Stomach smooth muscle (tissue), 2 donors: ENCODE data around the gene GNL2.
A peak's percentile ranks its signal among the peaks of the same experiment; 100 is the strongest.
"Not testable (repeated sequence)": the region's sequence is repeated elsewhere in the genome, so short reads cannot be mapped to it uniquely, and the experiment has no call there.

Experiments used
- H3K27ac ChIP-seq: one replicate; pipeline ENCODE4 v1.7.0; 2013; ENCODE audit warnings: mild to moderate bottlenecking, low read length, inconsistent platforms
- H3K27me3 ChIP-seq, 2 donors: one replicate each; pipeline ENCODE4 v1.7.0; 2013; ENCODE audit warnings: low read length in 2 of 2; ENCODE audit not compliant: insufficient read depth in 2 of 2, control insufficient read depth in 1 of 2
- H3K36me3 ChIP-seq, 2 donors: one replicate each; pipeline ENCODE4 v1.7.0; 2013; ENCODE audit warnings: low read length in 2 of 2; ENCODE audit not compliant: control insufficient read depth in 2 of 2, insufficient read depth in 2 of 2
- H3K4me1 ChIP-seq: one replicate; pipeline ENCODE4 v1.7.0; 2013; ENCODE audit warnings: low read length; ENCODE audit not compliant: control insufficient read depth, insufficient read depth
- H3K4me3 ChIP-seq, 2 donors: one replicate each; pipeline ENCODE4 v1.7.0; 2013; ENCODE audit warnings: low read length in 2 of 2
- H3K9ac ChIP-seq, 2 donors: one replicate each; pipeline ENCODE4 v1.7.0; 2013; ENCODE audit warnings: low read length in 2 of 2, mild to moderate bottlenecking in 1 of 2
- H3K9me3 ChIP-seq, 2 donors: one replicate each; pipeline ENCODE4 v1.7.0; 2013; ENCODE audit warnings: low read length in 2 of 2; ENCODE audit not compliant: control insufficient read depth in 2 of 2
- donor health status: healthy.
- donor health status: Pancreatic carcinoma.

GNL2 gene

DNA sequence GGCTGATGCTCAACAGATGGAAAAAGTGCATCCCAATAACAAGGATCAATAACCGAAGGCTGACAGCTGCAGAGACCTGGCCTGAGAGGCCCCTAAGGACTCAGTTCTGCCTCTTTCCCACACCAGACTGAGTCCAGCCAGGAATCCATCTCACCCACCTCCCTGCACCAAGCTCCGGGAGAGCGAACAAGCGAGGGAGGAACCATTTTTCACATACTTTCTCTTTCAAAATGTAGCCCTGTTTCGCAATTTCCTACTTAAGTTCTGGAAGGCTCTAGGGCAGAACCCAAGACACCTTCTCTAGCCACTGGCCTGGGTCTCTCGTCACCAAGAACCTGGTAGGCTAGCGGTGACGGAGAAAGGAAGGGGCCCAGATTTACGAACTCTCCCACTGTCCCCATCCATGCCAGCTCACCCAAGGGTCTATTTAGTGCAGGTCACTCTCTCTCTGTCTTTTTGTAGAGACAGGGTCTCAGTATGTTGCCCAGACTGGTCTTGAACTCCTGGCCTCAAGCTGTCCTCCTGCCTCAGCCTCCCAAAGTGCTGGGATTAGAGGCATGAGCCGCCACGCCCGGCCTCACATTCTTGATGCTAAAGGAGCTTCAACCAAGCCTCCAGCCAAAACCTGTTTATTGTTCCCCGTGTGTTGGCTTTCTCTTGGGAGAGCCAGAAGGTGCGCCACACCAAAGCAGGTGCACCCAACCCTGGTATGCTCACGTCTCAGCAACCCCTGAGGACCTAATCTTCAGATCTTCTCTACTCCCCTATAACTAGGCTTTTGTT is 10.9 kb upstream of the GNL2 start:
- Histone ChIP-seq H3K4me1 (peaks cover 24% of the 10 kb centered on the region), H3K36me3 (no peaks in the 10 kb centered on the region), H3K4me3 (peak overlapping the region; percentile 33 to 40), H3K27me3 (no peaks in the 10 kb centered on the region), H3K9me3 (no peaks in the 10 kb centered on the region), H3K9ac (no peak overlapping the region), H3K27ac (no peak overlapping the region)

DNA sequence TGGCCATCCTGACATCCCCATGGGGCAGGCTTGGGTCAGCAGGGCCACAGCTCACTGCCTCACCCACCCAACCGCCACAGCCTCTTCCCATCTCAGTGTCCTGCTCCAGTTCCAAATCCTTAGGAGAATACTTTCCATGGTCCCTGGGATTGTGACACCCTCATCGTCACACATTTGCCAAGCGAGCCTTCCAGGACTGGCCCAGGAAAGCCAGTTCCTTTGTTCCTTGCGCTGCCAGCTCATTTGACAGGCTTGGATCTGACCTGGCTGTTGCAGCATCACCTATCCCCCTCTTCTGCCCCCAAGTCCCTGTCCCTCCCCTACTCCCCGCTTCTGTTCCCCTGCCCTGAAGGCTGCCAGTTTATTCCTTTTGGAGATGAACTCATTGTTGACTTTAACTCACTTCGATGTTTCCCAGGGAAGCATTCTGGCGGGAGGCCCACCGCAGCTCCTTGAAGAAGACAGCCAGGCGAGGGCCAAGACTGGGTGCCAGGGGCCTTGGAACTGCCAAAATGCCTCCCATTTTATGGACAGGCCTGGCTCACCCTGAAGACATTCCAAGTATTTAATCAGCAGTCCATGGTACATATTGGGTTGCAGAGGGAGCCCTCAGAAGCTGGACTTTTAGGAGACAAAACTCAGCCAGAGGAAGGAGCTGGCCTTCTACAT is 10.2 kb upstream of the GNL2 start:
- Histone ChIP-seq H3K27me3 (no peaks in the 10 kb centered on the region), H3K36me3 (no peaks in the 10 kb centered on the region), H3K27ac (no peak overlapping the region), H3K4me3 (peak overlapping the region; percentile 33 to 40), H3K9me3 (no peaks in the 10 kb centered on the region), H3K9ac (no peak overlapping the region), H3K4me1 (peaks cover 24% of the 10 kb centered on the region)

DNA sequence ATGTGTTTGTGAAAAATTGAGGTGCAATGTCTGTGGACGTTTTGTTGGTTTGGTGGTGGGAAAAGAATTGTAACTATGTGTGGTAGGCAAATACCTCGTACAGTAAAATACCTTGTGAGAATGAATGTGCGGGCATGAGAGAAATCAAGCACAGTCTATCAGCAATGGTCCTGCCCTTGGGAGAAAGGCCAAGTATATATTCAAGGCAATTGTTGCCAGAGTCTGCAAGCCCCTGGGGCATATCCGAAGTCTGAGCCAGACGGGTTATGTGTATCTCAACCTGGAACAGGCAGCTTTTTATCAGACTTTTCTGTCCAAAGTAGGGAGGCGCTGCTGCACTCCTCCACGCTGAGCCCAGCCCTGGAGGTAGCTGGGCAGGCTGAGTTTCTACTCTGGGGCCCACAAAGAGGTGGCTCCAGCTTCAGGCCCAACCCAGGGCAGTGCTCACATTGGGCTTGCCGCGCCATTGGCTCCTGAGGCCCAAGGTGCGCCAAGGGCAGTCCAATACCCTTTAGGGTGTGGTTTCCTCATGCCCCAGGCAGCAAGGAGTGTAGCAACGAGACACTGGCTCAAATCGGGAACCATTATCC is 9.4 kb upstream of the GNL2 start:
- no peaks in the 10 kb centered on the region for H3K36me3 ChIP-seq
- no peak overlapping the region for H3K4me3 ChIP-seq
- H3K9me3 ChIP-seq, result no peaks in the 10 kb centered on the region
- peaks cover 24% of the 10 kb centered on the region for H3K4me1 ChIP-seq
- H3K27ac ChIP-seq, result no peak overlapping the region
- H3K27me3 ChIP-seq, result no peaks in the 10 kb centered on the region
- no peak overlapping the region for H3K9ac ChIP-seq

DNA sequence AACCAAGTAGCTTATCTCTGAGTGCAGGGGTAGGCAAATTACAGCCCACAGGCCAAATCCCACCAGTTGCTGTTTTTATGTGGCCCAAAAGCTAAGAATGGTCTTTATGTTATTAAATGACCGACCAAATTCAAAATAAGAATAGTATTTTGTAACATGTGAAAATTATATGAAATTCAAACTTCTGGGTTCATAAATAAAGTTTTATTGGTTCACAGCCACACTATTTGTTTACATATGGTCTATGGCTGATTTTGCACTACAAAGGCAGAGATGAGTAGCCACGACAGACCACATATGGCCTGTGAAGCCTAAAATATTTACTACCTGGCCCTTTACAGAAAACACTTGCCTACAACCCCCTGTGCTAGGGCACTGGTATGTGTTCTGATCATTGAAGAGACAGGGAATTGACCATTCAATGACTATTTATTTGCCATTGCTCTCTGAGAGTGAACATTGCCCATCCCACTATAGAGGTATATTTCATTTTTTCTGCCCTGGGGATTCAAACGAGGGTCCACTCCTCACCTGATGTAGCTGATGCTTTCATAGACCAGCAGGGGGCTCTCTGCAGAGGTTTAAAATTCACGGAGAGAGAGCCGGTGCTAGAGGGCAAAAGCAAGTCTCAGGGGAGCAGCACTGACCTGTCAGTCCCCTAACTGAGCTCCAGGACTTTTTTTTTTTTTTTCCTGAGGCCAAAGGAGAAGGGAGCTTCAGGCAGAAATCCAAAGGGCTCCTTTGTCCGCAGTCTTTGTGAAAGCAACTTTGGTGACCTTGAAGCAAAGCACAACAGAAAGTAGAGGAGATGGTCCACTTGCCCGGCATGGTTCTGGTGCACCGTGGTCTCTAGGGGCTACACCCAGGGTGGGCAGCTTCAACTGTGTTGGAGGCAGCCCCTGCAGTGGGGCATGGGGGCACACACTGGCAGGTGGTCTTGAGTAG is 7.3 kb upstream of the GNL2 start:
- peaks cover 21% of the 10 kb centered on the region for H3K4me1 ChIP-seq
- no peak overlapping the region for H3K4me3 ChIP-seq
- H3K36me3 ChIP-seq, result no peaks in the 10 kb centered on the region
- no peak overlapping the region for H3K9ac ChIP-seq
- H3K27me3 ChIP-seq, result no peaks in the 10 kb centered on the region
- no peaks in the 10 kb centered on the region for H3K9me3 ChIP-seq
- no peak overlapping the region for H3K27ac ChIP-seq

DNA sequence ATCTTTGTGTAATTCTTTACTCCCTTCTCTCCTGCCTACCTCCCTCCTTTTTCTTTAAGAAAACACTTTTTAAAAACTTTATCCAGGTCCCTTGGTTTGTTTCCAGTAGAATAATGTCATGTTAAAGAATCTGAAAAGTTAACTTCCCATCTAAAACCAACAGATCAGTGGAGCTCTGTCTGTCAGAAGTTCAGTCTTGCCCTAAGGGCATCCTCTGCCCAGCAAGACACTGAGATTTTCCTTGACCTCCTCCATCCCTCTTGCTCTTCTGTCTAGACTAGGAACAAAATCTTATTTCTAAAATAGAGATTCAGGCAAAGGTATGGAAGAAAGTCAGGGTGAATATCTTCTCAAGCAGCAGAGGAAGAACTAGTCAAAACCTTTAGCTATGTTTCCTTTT is 5.7 kb upstream of the GNL2 start:
- Histone ChIP-seq H3K4me1 (peaks cover 14% of the 10 kb centered on the region), H3K27ac (no peak overlapping the region), H3K27me3 (no peaks in the 10 kb centered on the region), H3K36me3 (no peaks in the 10 kb centered on the region), H3K4me3 (no peak overlapping the region), H3K9me3 (no peaks in the 10 kb centered on the region), H3K9ac (no peak overlapping the region)

DNA sequence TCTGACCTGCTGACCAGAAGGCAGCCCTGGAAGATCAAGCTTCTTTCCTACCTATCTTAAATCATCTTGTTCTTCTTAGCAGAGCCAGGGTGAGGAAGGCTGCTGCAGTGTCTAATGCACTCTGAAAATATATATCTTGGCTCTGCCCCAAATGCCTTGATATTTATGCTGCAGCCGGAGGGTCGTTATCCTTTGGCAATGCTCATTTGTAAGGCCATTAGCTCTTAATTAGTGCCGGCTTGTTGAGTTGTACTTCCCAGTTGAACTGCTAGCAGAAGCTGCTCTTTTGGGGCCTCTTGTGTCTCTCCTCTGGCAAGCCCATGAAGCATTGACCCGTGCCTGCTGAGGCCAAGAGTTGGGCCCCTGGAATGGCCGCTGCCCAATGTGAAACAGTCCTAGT is 4.2 kb upstream of the GNL2 start:
- no peaks in the 10 kb centered on the region for H3K9me3 ChIP-seq
- peaks cover 3% of the 10 kb centered on the region for H3K4me1 ChIP-seq
- H3K36me3 ChIP-seq, result no peaks in the 10 kb centered on the region
- no peak overlapping the region for H3K4me3 ChIP-seq
- H3K9ac ChIP-seq, result no peak overlapping the region
- no peaks in the 10 kb centered on the region for H3K27me3 ChIP-seq
- no peak overlapping the region for H3K27ac ChIP-seq

DNA sequence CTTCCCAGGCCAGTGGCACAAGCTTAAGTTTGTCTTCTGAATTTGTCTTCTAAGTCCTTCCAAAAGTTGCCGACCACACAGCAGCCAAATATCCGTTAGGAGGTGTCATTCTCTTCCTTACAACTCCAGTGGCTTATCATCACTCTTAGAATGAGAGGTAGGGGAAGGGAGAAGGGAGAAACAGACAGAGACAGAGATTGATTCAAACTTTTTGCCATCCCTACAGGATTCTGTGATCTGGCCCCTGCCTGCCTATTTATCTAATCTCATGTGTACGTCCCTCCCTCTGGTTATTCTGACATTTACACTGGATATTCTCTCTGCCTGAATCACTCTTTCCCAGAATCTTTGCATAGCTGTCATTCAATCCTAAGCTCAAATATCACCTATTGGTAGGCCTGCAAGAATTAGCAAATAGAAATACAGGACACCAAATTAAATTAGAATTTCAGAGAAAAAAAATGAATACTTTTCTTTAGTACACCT is 488 bp upstream of the GNL2 start:
- Histone ChIP-seq H3K9ac (peak overlapping the region; percentile 43 to 62), H3K27ac (peak overlapping the region; percentile 70)

DNA sequence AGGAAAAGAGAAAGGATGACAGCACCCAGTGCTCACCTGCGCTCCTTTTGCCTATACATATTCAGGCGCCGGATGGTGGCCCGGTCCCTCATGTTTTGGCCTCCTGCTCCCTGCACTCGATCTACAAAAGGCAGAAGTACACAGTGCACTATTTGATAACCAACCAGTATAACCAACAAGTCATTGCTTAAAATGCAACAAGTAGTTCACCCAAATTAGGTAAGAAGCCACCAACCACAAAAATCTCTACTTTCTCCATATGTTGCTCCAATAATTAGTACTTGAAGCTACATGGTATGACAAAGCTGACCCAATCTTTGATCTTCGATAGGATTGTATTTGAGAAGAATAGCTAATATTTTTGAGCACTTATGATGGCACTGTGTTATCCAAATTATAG is 2.0 kb downstream of the GNL2 start:
- no peak overlapping the region for H3K9ac ChIP-seq
- no peak overlapping the region for H3K27ac ChIP-seq
- H3K9me3 ChIP-seq, result no peaks in the 10 kb centered on the region
- peaks cover 12% of the 10 kb centered on the region for H3K4me1 ChIP-seq
- no peak overlapping the region for H3K4me3 ChIP-seq
- no peaks in the 10 kb centered on the region for H3K27me3 ChIP-seq
- peaks cover 13 to 28% of the 10 kb centered on the region in 2 donors for H3K36me3 ChIP-seq

More for the DNA sequence above, 488 bp upstream of the GNL2 start:
- Histone ChIP-seq H3K27me3 (no peaks in the 10 kb centered on the region), H3K9me3 (no peaks in the 10 kb centered on the region), H3K36me3 (peaks cover 4 to 11% of the 10 kb centered on the region in 2 donors), H3K4me3 (peak overlapping the region; percentile 99), H3K4me1 (peaks cover 12% of the 10 kb centered on the region)

DNA sequence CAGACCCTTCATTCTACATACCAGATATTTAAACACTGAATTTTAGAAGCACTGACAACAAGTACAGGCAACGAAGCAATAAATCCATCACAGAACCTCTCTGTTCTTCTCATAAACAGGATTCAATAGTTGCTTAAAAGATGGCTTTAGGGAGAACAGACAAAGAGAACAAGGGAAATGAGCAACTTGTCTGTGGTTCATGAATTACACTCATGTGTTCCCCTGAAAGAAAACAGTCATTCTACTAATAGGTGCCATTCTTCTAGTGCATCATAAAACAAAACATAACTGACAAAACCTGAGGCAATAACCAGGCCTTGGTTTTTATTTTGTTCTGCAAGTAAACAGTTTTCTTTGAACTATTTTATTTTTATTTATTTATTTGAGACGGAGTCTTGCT is 6.8 kb downstream of the GNL2 start:
- Histone ChIP-seq H3K27me3 (no peaks in the 10 kb centered on the region), H3K9me3 (no peaks in the 10 kb centered on the region), H3K4me3 (no peak overlapping the region), H3K36me3 (peaks cover 24 to 52% of the 10 kb centered on the region in 2 donors), H3K9ac (no peak overlapping the region), H3K4me1 (no peaks in the 10 kb centered on the region), H3K27ac (no peak overlapping the region)

DNA sequence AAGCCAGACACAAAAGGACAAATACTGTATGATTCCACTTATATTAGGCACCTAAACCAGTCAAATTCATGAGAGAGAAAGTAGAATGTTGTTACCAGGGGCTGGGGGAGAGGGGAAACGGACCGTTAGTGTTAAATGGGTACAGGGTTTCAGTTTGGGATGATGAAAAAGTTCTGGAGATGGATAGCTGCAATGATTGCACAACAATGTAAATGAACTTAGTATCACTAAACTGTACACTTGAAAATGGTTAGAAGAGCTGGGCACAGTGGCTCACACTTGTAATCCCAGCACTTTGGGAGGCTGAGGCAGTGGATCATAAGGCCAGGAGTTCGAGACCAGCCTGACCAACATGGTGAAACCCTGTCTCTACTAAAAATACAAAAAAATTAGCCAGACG is 11.2 kb downstream of the GNL2 start:
- H3K9ac ChIP-seq, H3K27ac ChIP-seq, H3K27me3 ChIP-seq, H3K4me3 ChIP-seq, H3K9me3 ChIP-seq, H3K4me1 ChIP-seq: not testable (repeated sequence)
- peaks cover 35 to 52% of the 10 kb centered on the region in 2 donors for H3K36me3 ChIP-seq
